A549 (cell line): Measurements from ENCODE around the gene DNAH17. TPM values are rescaled to one million over a fixed set of nuclear protein-coding genes. Genes with fewer than 3 reads are reported as not detected.
A peak's percentile ranks its signal among the peaks of the same experiment; 100 is the strongest.

Experiments used
- ATAC-seq, 2 experiments: fragments of 200-7000 bp in 1 of 2; fragments of >200 bp in 1 of 2; cut with Nextera tagmentation in 1 of 2; cut with Tn5 transposase in 1 of 2; 3 replicates each; pipeline versions ENCODE4 v1.8.0 to v1.9.1; 2018 to 2020; ENCODE audit warnings: mild to moderate bottlenecking in 1 of 2, moderate library complexity in 1 of 2
- CTCF ChIA-PET: fragments of 300-600 bp; sonication (Branson Sonifier 250); formaldehyde crosslinking; extraction: SDS; loops from one replicate; lab custom pipeline; 2021; ENCODE audit warnings: antibody characterized with exemption, inconsistent platforms; lab: Yijun Ruan, JAX
- POLR2A ChIA-PET: fragments of 350-600 bp; formaldehyde crosslinking; extraction: SDS; loops from one replicate; lab custom pipeline; 2021; ENCODE audit warnings: antibody characterized with exemption, inconsistent platforms; lab: Yijun Ruan, JAX
- DNase-seq, 2 experiments: peaks; one replicate each; pipeline versions ENCODE4 v3.0.0 to v3.0.0-alpha.2; 2011 to 2016; ENCODE audit warnings: low read depth in 1 of 2, low spot score in 1 of 2
- FAIRE-seq: peaks from 2 replicates; lab custom pipeline; 2011; peaks lifted over from hg19 to GRCh38; lab: Jason Lieb, UNC
- H3K27ac ChIP-seq, 2 experiments: fragments of >200 bp; sonication (Bioruptor Twin); formaldehyde crosslinking; 3 replicates each; pipeline ENCODE4 v1.5.1; 2016 to 2017
- H3K4me1 ChIP-seq: fragments of >200 bp; sonication (Bioruptor Twin); formaldehyde crosslinking; 3 replicates; pipeline ENCODE4 v1.6.1; 2016
- H3K4me2 ChIP-seq: fragments of >200 bp; sonication (Bioruptor Twin); formaldehyde crosslinking; 3 replicates; pipeline ENCODE4 v1.6.1; 2016
- H3K4me3 ChIP-seq: fragments of >200 bp; sonication (Bioruptor Twin); formaldehyde crosslinking; 3 replicates; pipeline ENCODE4 v1.5.1; 2016
- H3K9me3 ChIP-seq: fragments of >200 bp; sonication (Bioruptor Twin); formaldehyde crosslinking; 3 replicates; pipeline ENCODE4 v1.6.1; 2016
- ATOH8 ChIP-seq: fragments of 250-450 bp; sonication (Bioruptor Pico); IDR thresholded peaks from 2 replicates; pipeline ENCODE4 v1.5.0; 2020; ENCODE audit warnings: low read depth, mild to moderate bottlenecking, moderate library complexity
- BCL3 ChIP-seq: fragments of >200 bp; sonication (Bioruptor Twin); formaldehyde crosslinking; IDR thresholded peaks from 3 replicates; pipeline ENCODE4 v1.6.1; 2016
- CHD2 ChIP-seq: fragments of 150-350 bp; IDR thresholded peaks from 2 replicates; pipeline ENCODE4 v1.6.1; 2014; ENCODE audit warnings: low read length; ENCODE audit not compliant: partially characterized antibody
- CTCF ChIP-seq: fragments of >200 bp; sonication (Bioruptor Twin); formaldehyde crosslinking; IDR thresholded peaks from 3 replicates; pipeline ENCODE4 v1.5.1; 2016
- EHF ChIP-seq: fragments of 250-450 bp; sonication (Bioruptor Pico); IDR thresholded peaks from 2 replicates; pipeline ENCODE4 v1.5.0; 2020; ENCODE audit warnings: mild to moderate bottlenecking
- EHMT2 ChIP-seq: fragments of 200-600 bp; sonication (generic); IDR thresholded peaks from 2 replicates; pipeline ENCODE4 v1.6.1; 2016; ENCODE audit warnings: antibody characterized with exemption, low read depth, mild to moderate bottlenecking, moderate library complexity
- HDAC2 ChIP-seq: fragments of 200-600 bp; sonication (generic); IDR thresholded peaks from 2 replicates; pipeline ENCODE4 v1.6.1; 2016
- HMGXB4 ChIP-seq: fragments of 250-450 bp; sonication (Bioruptor Pico); IDR thresholded peaks from 2 replicates; pipeline ENCODE4 v1.5.0; 2021; ENCODE audit warnings: mild to moderate bottlenecking, moderate library complexity, borderline replicate concordance
- HOXA7 ChIP-seq: fragments of 250-450 bp; sonication (Bioruptor Pico); IDR thresholded peaks from 2 replicates; pipeline ENCODE4 v1.5.0; 2020; ENCODE audit warnings: mild to moderate bottlenecking, moderate library complexity
- JUNB ChIP-seq: fragments of >200 bp; sonication (Bioruptor Twin); formaldehyde crosslinking; IDR thresholded peaks from 2 replicates; pipeline ENCODE4 v1.6.1; 2016
- KDM5A ChIP-seq: fragments of 200-600 bp; sonication (generic); IDR thresholded peaks from 2 replicates; pipeline ENCODE4 v1.6.1; 2016; ENCODE audit warnings: antibody characterized with exemption, mild to moderate bottlenecking
- MAZ ChIP-seq: fragments of 150-350 bp; IDR thresholded peaks from 2 replicates; pipeline ENCODE4 v1.6.1; 2014; ENCODE audit warnings: antibody characterized with exemption, low read depth, low read length, borderline replicate concordance
- NFE2L2 ChIP-seq: fragments of 150-350 bp; conservative IDR thresholded peaks from 2 replicates; pipeline ENCODE4 v1.6.1; 2014; ENCODE audit warnings: low read length
- PBX3 ChIP-seq: IDR thresholded peaks from 2 replicates; pipeline ENCODE4 v1.6.1; 2012
- RCOR1 ChIP-seq: fragments of 150-350 bp; IDR thresholded peaks from 2 replicates; pipeline ENCODE4 v1.6.1; 2014; ENCODE audit warnings: antibody characterized with exemption, low read length, low read depth
- REST ChIP-seq: fragments of 200-600 bp; sonication (generic); IDR thresholded peaks from 2 replicates; pipeline ENCODE4 v1.6.1; 2016; ENCODE audit warnings: antibody characterized with exemption, mild to moderate bottlenecking, moderate library complexity
- RNF2 ChIP-seq: fragments of 200-600 bp; sonication (generic); IDR thresholded peaks from 2 replicates; pipeline ENCODE4 v1.6.1; 2016; ENCODE audit warnings: low read depth, mild to moderate bottlenecking, antibody characterized with exemption, moderate library complexity, borderline replicate concordance
- USF2 ChIP-seq: fragments of 450-650 bp; IDR thresholded peaks from 2 replicates; pipeline ENCODE4 v1.6.1; 2014; ENCODE audit warnings: antibody characterized with exemption
- WGBS: methylation state at CpG from one replicate; pipeline ENCODE4 v1.1.6; 2017; ENCODE audit errors: missing lambda C conversion rate; 5-methylcytosine and 5-hydroxymethylcytosine counted together
- polyA plus RNA-seq, 4 experiments: library from polyadenylated mRNA; depleted of rRNA in 3 of 4; stranded (reverse); fragments of >200 nt; fragmentation: RNase III in 1 of 4; extraction: RNeasy Plus Mini Kit Qiagen cat#74134 plus additional on column Dnase treatment in 1 of 4; gene quantifications; 2 replicates in 3 of 4; 3 replicates in 1 of 4; pipeline ENCODE4 v1.2.3, GENCODE V29; 2011 to 2017

Gene DNAH17
- polyA plus RNA-seq, 2 of the 4 experiments (the other 2 are of a cell fraction): 0.21 to 0.26 TPM

GRCh38 chr17:78493450-78493849 is 83.7 kb downstream of the DNAH17 start:
- POLR2A ChIA-PET: interaction anchor here (1.2 kb wide), 1 partner anchor 9 kb away, joined by 6 read pairs; no protein-coding TSS in a partner anchor
- peak overlapping the region in 1 of 2 experiments; percentile 53; a peak in 2 of 6 replicates for H3K27ac ChIP-seq
- CTCF ChIA-PET: interaction anchor here (1.1 to 12.0 kb wide), 11 partner anchors 9 to 305 kb away, joined by 3 to 488 read pairs (median 3); no protein-coding TSS in a partner anchor
- H3K4me3 ChIP-seq: no peak overlapping the region
- peaks cover 23% of the 10 kb centered on the region for H3K4me1 ChIP-seq
- DNase-seq (no peak), FAIRE-seq (no peak), ATAC-seq (no peak)
- H3K4me2 ChIP-seq: no peak overlapping the region
- 77% methylated on average over 9 of the region's 9 CpGs for WGBS
- TF ChIP-seq PBX3 (no peak), EHF (CRISPR knock-in tag) (no peak), USF2 (no peak), HOXA7 (no peak), HMGXB4 (no peak), REST (no peak), HDAC2 (no peak), RNF2 (no peak), EHMT2 (no peak), JUNB (no peak), CTCF (no peak)
- H3K9me3 ChIP-seq: no peaks in the 10 kb centered on the region

GRCh38 chr17:78492116-78492799 is 84.9 kb downstream of the DNAH17 start:
- no peak for ATAC-seq
- CTCF ChIA-PET: interaction anchor here (0.6 to 12.0 kb wide), 8 partner anchors 9 to 307 kb away, joined by 3 to 488 read pairs (median 4); no protein-coding TSS in a partner anchor
- Histone ChIP-seq H3K4me3 (no peak overlapping the region), H3K9me3 (no peaks in the 10 kb centered on the region), H3K27ac (no peak overlapping the region), H3K4me1 (peaks cover 11% of the 10 kb centered on the region), H3K4me2 (no peak overlapping the region)
- POLR2A ChIA-PET: interaction anchor here (1.2 kb wide), 1 partner anchor 8 kb away, joined by 6 read pairs; no protein-coding TSS in a partner anchor
- 92% methylated on average over 26 of the region's 26 CpGs for WGBS
- DNase-seq: no peak
- no peak for FAIRE-seq
- no peak for TF ChIP-seq HMGXB4
- no peak for TF ChIP-seq MAZ
- TF ChIP-seq BCL3: no peak
- no peak for TF ChIP-seq KDM5A
- TF ChIP-seq RCOR1: no peak
- TF ChIP-seq ATOH8 (CRISPR knock-in tag): no peak
- no peak for TF ChIP-seq NFE2L2
- TF ChIP-seq HOXA7: no peak
- no peak for TF ChIP-seq CHD2
